ENCODE data around the gene POLR2L.
A peak's percentile ranks its signal among the peaks of the same experiment; 100 is the strongest.

Gene POLR2L

GRCh38 chr11:863910-864827, 21.8 kb upstream of the POLR2L start:
- DNase-seq: no peak
- TF ChIP-seq POLR2A (IDR thresholded peaks at IDR 0.05; ENCODE audit: low read length): peak; percentile 14
- no peak for TF ChIP-seq GATA1 (IDR thresholded peaks at IDR 0.05; ENCODE audit: low read depth, low read length)

- TF ChIP-seq POLR2A (IDR thresholded peaks at IDR 0.05; ENCODE audit: low read length): no peak
- TF ChIP-seq GATA1 (IDR thresholded peaks at IDR 0.05; ENCODE audit: low read depth, low read length): no peak
- DNase-seq: no peak
Observed at GRCh38 chr11:863023-863909, 20.9 kb upstream of the POLR2L start.

GRCh38 chr11:862696-863022, 20.3 kb upstream of the POLR2L start:
- no peak for TF ChIP-seq GATA1 (IDR thresholded peaks at IDR 0.05; ENCODE audit: low read depth, low read length)
- no peak for TF ChIP-seq POLR2A (IDR thresholded peaks at IDR 0.05; ENCODE audit: low read length)
- no peak for DNase-seq

DNA sequence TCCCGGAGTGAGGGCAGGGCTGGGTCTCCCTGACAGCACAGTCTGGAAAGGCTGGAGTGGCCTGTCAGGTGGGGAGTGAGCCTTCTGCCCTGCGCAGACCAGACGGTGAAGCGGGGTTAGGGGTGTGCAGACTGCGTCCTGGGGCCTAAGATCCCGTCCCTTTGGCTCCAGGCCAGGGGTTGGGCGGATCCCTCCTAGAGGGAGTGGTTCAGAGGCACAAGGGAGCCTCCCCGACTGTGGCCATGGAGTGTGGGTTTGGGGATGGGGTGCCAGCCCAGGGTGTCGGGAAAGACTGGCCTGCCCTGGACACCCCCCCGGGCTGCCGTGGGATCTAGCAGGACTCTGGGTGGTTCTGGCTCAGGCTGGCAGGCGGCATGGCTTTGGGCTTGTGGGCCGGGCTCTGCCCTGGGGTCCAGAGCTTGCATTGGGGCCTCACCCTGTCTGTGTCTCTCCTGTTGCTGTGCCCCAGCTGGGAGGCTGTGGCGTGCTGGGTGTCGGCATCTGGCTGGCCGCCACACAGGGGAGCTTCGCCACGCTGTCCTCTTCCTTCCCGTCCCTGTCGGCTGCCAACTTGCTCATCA, 19.8 kb upstream of the POLR2L start:
- peak; percentile 87 to 90 for DNase-seq
- TF ChIP-seq POLR2A (IDR thresholded peaks at IDR 0.05; ENCODE audit: low read length) (peak; percentile 56), GATA1 (IDR thresholded peaks at IDR 0.05; ENCODE audit: low read depth, low read length) (no peak)

- no peak for DNase-seq
- no peak for TF ChIP-seq POLR2A (IDR thresholded peaks at IDR 0.05; ENCODE audit: low read length)
- no peak for TF ChIP-seq GATA1 (IDR thresholded peaks at IDR 0.05; ENCODE audit: low read depth, low read length)
Observed at GRCh38 chr11:861105-861479, 18.8 kb upstream of the POLR2L start.

- TF ChIP-seq GATA1 (IDR thresholded peaks at IDR 0.05; ENCODE audit: low read depth, low read length): no peak
- TF ChIP-seq POLR2A (IDR thresholded peaks at IDR 0.05; ENCODE audit: low read length): peak; percentile 46
- DNase-seq: peak; percentile 38 to 43
Observed at GRCh38 chr11:860234-861104, 18.1 kb upstream of the POLR2L start.

DNA sequence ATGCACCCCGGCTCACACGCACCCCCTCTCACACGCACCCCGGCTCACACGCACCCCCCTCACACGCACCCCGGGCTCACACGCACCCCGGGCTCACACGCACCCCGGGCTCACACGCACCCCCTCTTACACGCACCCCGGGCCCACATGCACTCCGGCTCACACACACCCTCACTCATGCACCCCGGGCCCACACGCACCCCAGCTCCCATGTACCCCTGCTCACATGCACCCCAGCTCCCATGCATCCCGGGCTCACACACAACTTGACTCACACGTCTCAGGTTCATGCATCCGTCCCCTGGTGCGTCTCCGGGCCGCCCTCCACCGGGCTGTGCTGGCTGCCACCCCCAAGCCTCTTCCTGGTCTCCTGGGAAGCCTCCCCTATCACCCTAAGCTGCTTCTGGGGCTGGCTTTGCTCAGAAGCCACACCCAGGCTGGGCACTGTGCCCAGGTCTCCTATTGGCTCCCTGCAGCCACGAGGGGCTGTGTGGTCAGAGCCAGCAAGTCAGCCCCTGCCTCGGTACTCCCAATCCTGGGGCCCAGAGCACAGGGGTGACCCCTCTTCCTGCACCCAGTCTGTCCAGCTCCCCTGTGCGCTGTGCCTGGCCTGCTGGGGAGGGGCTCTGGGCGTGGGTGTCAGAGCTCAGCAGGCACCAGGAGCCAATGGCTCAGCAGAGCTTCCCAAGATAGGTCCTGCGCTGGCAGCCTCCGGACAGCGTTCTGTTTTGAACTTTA, 17.2 kb upstream of the POLR2L start:
- DNase-seq: peak; percentile 89 to 90
- TF ChIP-seq GATA1 (IDR thresholded peaks at IDR 0.05; ENCODE audit: low read depth, low read length) (no peak), POLR2A (IDR thresholded peaks at IDR 0.05; ENCODE audit: low read length) (peak; percentile 58)

DNA sequence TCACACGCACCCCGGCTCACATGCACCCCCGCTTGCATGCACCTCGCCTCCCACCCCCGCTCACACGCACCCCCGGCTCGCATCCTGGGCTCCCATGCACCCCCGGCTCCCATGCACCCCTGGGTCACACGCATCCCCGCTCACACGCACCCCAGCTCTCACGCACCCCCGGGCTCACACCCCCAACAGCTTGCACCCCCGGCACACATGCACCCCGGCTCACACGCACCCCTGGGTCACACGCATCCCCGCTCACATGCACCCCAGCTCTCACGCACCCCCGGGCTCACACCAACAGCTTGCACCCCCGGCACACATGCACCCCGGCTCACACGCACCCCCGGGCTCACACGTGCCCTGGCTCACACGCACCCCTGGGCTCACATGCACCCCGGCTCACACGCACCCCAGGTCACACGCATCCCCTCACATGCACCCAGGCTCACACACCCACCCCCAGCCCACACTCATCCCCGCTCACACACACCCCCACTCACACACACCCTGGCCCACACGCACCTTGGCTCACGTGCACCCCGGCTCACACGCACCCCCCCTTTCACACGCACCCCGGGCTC, 16.5 kb upstream of the POLR2L start:
- no peak for TF ChIP-seq GATA1 (IDR thresholded peaks at IDR 0.05; ENCODE audit: low read depth, low read length)
- TF ChIP-seq POLR2A (IDR thresholded peaks at IDR 0.05; ENCODE audit: low read length): no peak
- DNase-seq: no peak

DNA sequence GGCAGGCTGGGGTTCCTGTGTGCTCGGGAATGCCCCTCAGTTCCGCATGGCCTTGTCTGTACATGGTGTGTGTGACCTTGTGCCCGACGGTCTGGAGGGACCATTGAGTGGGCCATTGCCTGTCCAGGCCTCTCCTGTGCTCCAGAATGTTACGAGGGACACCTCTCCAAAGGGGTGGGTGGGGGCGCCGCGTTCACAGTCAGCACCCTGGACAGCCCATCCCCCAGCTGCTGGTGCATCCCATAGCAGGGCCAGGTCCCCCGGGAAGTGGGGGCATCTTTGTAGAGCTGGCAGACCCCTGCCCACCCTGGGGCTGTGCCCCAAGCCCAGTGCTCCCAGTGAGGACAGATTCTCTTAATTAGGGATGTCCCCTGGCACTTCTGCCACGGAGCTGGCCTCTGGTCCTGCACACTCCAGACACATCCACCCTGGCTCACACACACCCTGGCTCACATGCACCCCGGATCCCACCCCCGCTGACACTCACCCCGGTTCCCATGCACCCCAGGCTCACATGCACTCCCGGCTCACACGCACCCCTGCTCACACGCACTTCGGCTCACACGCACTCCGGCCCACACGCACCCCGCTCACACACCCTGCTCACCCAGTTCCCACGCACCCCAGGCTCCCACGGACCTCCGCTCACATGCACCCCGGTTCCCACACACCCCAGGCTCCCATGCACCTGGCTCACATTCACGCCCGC, 15.9 kb upstream of the POLR2L start:
- TF ChIP-seq POLR2A (IDR thresholded peaks at IDR 0.05; ENCODE audit: low read length): no peak
- TF ChIP-seq GATA1 (IDR thresholded peaks at IDR 0.05; ENCODE audit: low read depth, low read length): no peak
- no peak for DNase-seq

GRCh38 chr11:856397-856796, 14.1 kb upstream of the POLR2L start:
- DNase-seq: no peak
- TF ChIP-seq GATA1 (IDR thresholded peaks at IDR 0.05; ENCODE audit: low read depth, low read length): no peak
- TF ChIP-seq POLR2A (IDR thresholded peaks at IDR 0.05; ENCODE audit: low read length): no peak

- DNase-seq: no peak
- TF ChIP-seq POLR2A (IDR thresholded peaks at IDR 0.05; ENCODE audit: low read length) (no peak), GATA1 (IDR thresholded peaks at IDR 0.05; ENCODE audit: low read depth, low read length) (no peak)
Observed at GRCh38 chr11:855796-856195, 13.5 kb upstream of the POLR2L start.

- DNase-seq: no peak
- TF ChIP-seq GATA1 (IDR thresholded peaks at IDR 0.05; ENCODE audit: low read depth, low read length) (no peak), POLR2A (IDR thresholded peaks at IDR 0.05; ENCODE audit: low read length) (no peak)
Observed at GRCh38 chr11:855330-855674, 13.0 kb upstream of the POLR2L start.

Data from erythroblast (primary cell).